Measurements from ENCODE around the gene BMP2K. TPM values are rescaled to one million over a fixed set of nuclear protein-coding genes. Genes with fewer than 3 reads are reported as not detected.

BMP2K gene
- total RNA-seq, 2 donors from 2014 or later: 15.8 to 18.9 TPM

- H3K4me1 ChIP-seq: peaks cover 30% of the 10 kb centered on the region
- H3K27ac ChIP-seq: peak overlapping the region in 1 of 4 donors; percentile 95
- H3K36me3 ChIP-seq (replicated peaks in 1 of 2; ENCODE audit: insufficient read depth in 1 of 2, low read depth in 2 of 2): no peaks in the 10 kb centered on the region
- H3K4me3 ChIP-seq: peak overlapping the region in 1 of 2 donors; percentile 72
- ATAC-seq (no peak), DNase-seq (no peak)
- H3K9me3 ChIP-seq: no peaks in the 10 kb centered on the region
- WGBS, 2 donors: 28 to 34% methylated on average over 8 of the region's 8 CpGs
- TF ChIP-seq POLR2A (IDR thresholded peaks at IDR 0.05): no peak
- no peak for TF ChIP-seq CTCF (IDR thresholded peaks at IDR 0.05)
- intact Hi-C loops (cut with DNase I): no loop called here
- no peaks in the 10 kb centered on the region for H3K27me3 ChIP-seq
Measured at GRCh38 chr4:78777576-78777940, 1.4 kb downstream of the BMP2K start.

DNA sequence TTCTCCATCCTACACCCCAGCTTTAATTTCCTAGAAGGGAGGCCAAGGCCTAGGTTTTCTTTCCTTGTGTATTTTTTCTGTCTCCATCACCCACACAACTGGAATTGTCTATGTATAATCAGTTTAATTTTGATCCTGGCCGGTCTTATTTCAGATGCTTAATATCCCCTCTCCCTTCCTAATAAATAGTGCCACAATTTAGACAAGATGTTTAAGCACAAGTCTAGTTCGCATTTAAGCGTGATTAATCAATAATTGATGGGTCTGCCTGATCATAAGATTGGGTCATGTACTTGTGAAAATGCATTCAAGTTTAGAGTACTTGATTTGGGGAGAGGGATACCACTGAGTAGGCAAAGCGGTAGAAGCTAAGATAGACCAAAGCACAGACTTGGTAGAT lies 2.4 kb downstream of the BMP2K start:
- H3K4me1 ChIP-seq: peaks cover 30% of the 10 kb centered on the region
- no peaks in the 10 kb centered on the region for H3K36me3 ChIP-seq (replicated peaks in 1 of 2; ENCODE audit: insufficient read depth in 1 of 2, low read depth in 2 of 2)
- no peak for TF ChIP-seq CTCF (IDR thresholded peaks at IDR 0.05)
- no peak for TF ChIP-seq POLR2A (IDR thresholded peaks at IDR 0.05)
- no peak overlapping the region for H3K27ac ChIP-seq
- no peaks in the 10 kb centered on the region for H3K9me3 ChIP-seq
- H3K4me3 ChIP-seq: no peak overlapping the region
- H3K27me3 ChIP-seq: no peaks in the 10 kb centered on the region
- intact Hi-C loops (cut with DNase I): no loop called here
- WGBS, 2 donors: 81 to 93% methylated on average over 4 of the region's 4 CpGs
- no peak for ATAC-seq
- DNase-seq: no peak

DNA sequence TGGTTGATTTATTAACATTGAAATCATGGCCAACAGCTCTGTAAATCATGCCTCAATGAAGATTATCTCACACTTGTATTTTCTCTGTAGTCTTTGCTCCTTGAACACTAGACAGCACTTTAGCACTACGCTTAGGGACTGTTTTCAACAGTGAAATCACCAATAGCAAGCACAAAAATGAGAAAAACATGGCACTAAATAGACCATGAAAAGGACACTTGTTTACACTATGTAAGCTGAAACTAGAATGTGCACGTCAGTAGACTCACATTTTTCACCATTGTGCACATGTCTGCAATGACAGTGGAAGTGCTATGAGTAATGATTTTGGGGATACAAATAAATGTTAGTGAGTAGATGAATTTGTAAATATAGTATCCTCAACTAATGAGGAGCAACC lies 3.1 kb downstream of the BMP2K start:
- no peak for TF ChIP-seq CTCF (IDR thresholded peaks at IDR 0.05)
- no peak for TF ChIP-seq POLR2A (IDR thresholded peaks at IDR 0.05)
- ATAC-seq (no peak), DNase-seq (no peak)
- WGBS, 2 donors: 53 to 80% methylated on average over 2 of the region's 2 CpGs
- H3K27me3 ChIP-seq: no peaks in the 10 kb centered on the region
- no peak overlapping the region for H3K27ac ChIP-seq
- intact Hi-C loops (cut with DNase I): no loop called here
- peaks cover 30% of the 10 kb centered on the region for H3K4me1 ChIP-seq
- H3K9me3 ChIP-seq: no peaks in the 10 kb centered on the region
- H3K36me3 ChIP-seq (replicated peaks in 1 of 2; ENCODE audit: insufficient read depth in 1 of 2, low read depth in 2 of 2): no peaks in the 10 kb centered on the region
- H3K4me3 ChIP-seq: no peak overlapping the region

DNA sequence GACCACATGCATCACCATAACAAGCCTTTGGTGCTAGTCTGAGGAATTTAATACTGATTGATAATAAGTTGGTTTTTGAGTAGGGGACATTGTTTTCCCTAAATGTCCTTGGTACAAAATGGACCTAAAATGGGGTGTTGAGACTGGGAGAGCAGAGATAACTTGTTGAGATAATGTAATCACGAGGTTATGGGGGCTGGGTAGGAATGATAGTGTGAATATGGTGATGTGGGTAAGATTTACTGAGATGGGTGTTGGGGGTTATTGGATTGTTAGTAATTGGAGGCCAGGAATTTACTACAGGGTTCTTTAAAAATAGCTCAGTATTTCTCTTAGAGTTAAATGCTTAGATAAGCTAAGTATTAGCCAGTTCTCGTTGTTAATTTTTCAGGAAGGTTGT lies 3.9 kb downstream of the BMP2K start:
- ATAC-seq (no peak), DNase-seq (no peak)
- WGBS, 2 donors: 65 to 69% methylated on average over 2 of the region's 2 CpGs
- no peaks in the 10 kb centered on the region for H3K9me3 ChIP-seq
- H3K27ac ChIP-seq: no peak overlapping the region
- H3K4me1 ChIP-seq: peaks cover 22% of the 10 kb centered on the region
- intact Hi-C loops (cut with DNase I): no loop called here
- no peak for TF ChIP-seq CTCF (IDR thresholded peaks at IDR 0.05)
- TF ChIP-seq POLR2A (IDR thresholded peaks at IDR 0.05): no peak
- no peaks in the 10 kb centered on the region for H3K36me3 ChIP-seq (replicated peaks in 1 of 2; ENCODE audit: insufficient read depth in 1 of 2, low read depth in 2 of 2)
- H3K27me3 ChIP-seq: no peaks in the 10 kb centered on the region
- H3K4me3 ChIP-seq: no peak overlapping the region

DNA sequence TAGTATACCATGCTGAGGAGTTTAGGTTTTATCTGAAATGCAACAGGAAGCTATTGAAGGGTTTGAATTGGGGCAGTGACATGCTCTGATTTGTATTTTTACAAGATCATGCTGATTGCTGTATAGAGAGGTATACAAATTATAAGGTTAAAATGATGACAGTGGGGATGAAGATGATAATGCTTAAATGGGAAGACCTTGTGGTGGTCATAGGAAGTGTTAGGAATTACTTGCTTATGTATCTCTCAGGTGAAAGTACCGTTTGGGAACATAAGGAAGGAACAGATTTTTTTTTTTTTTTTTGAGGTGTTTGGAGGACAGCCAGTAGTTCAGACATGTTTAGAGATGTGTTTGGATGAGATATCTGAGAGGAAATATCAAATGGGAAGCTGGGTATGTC lies 5.0 kb downstream of the BMP2K start:
- H3K4me3 ChIP-seq: no peak overlapping the region
- intact Hi-C loops (cut with DNase I): no loop called here
- DNase-seq: no peak
- no peak overlapping the region for H3K27ac ChIP-seq
- H3K36me3 ChIP-seq (replicated peaks in 1 of 2; ENCODE audit: insufficient read depth in 1 of 2, low read depth in 2 of 2): no peaks in the 10 kb centered on the region
- no peaks in the 10 kb centered on the region for H3K9me3 ChIP-seq
- H3K4me1 ChIP-seq: peaks cover 21% of the 10 kb centered on the region
- no peak for ATAC-seq
- H3K27me3 ChIP-seq: no peaks in the 10 kb centered on the region
- TF ChIP-seq CTCF (IDR thresholded peaks at IDR 0.05) (no peak), POLR2A (IDR thresholded peaks at IDR 0.05) (no peak)
- WGBS, 2 donors: 22 to 28% methylated on average over 1 of the region's 1 CpG
